GM23338 (cell line): ENCODE data around the gene SLC39A7. TPM values are rescaled to one million over a fixed set of nuclear protein-coding genes. Genes with fewer than 3 reads are reported as not detected.

Experiments
- ATAC-seq: fragments of 200-7000 bp; cut with Tn5 transposase; 3 replicates; pipeline ENCODE4 v1.9.1; 2020
- DNase-seq: peaks from one replicate; pipeline ENCODE4 v3.0.0-alpha.2; 2015; ENCODE audit warnings: low spot score
- H2AFZ ChIP-seq: fragments of 200-600 bp; sonication (generic); 2 replicates; pipeline ENCODE4 v1.8.0; 2016; ENCODE audit warnings: antibody characterized with exemption, mild to moderate bottlenecking, moderate library complexity
- H3F3A ChIP-seq: fragments of 200-600 bp; sonication (generic); replicated peaks from 2 replicates; pipeline ENCODE4 v1.8.0; 2017; ENCODE audit warnings: antibody characterized with exemption, mixed run types, low read depth
- H3K27ac ChIP-seq: fragments of 200-600 bp; sonication (generic); 2 replicates; pipeline ENCODE4 v1.6.1; 2016; ENCODE audit warnings: low read depth
- H3K27me3 ChIP-seq: fragments of 200-600 bp; sonication (generic); 2 replicates; pipeline ENCODE4 v1.8.0; 2016; ENCODE audit warnings: mild to moderate bottlenecking, mixed run types, moderate library complexity; ENCODE audit not compliant: insufficient read depth
- H3K36me3 ChIP-seq: fragments of 200-600 bp; sonication (generic); 2 replicates; pipeline ENCODE4 v1.8.0; 2016; ENCODE audit warnings: mild to moderate bottlenecking; ENCODE audit not compliant: insufficient read depth
- H3K4me1 ChIP-seq: fragments of 200-600 bp; sonication (generic); 2 replicates; pipeline ENCODE4 v1.8.0; 2016; ENCODE audit warnings: mild to moderate bottlenecking, moderate library complexity; ENCODE audit not compliant: insufficient read depth
- H3K4me2 ChIP-seq: fragments of 200-600 bp; sonication (generic); 2 replicates; pipeline ENCODE4 v1.7.1; 2017; ENCODE audit warnings: mixed run types
- H3K4me3 ChIP-seq: fragments of 200-600 bp; sonication (generic); 2 replicates; pipeline ENCODE4 v1.6.1; 2016; ENCODE audit warnings: mixed run types
- H3K79me2 ChIP-seq: fragments of 200-600 bp; sonication (generic); replicated peaks from 2 replicates; pipeline ENCODE4 v1.8.0; 2017; ENCODE audit warnings: mild to moderate bottlenecking; ENCODE audit not compliant: insufficient read depth
- H3K9me2 ChIP-seq: fragments of 200-600 bp; sonication (generic); 2 replicates; pipeline ENCODE4 v1.8.0; 2017; ENCODE audit not compliant: insufficient read depth
- H4K20me1 ChIP-seq: fragments of 200-600 bp; sonication (generic); replicated peaks from 2 replicates; pipeline ENCODE4 v1.8.0; 2017; ENCODE audit warnings: mild to moderate bottlenecking; ENCODE audit not compliant: insufficient read depth
- H3K27ac Mint-ChIP-seq: 2 replicates; pipeline ENCODE4 v1.8.0; 2020; ENCODE audit warnings: inconsistent platforms, mild to moderate bottlenecking, moderate library complexity, mixed read lengths
- H3K27me3 Mint-ChIP-seq: 3 replicates; pipeline ENCODE4 v1.8.0; 2022; ENCODE audit warnings: low read depth, mild to moderate bottlenecking, moderate library complexity, mixed read lengths, inconsistent platforms; ENCODE audit not compliant: insufficient read depth, poor library complexity
- H3K36me3 Mint-ChIP-seq: 3 replicates; pipeline ENCODE4 v1.8.0; 2021; ENCODE audit warnings: low read depth, mild to moderate bottlenecking, inconsistent platforms, moderate library complexity, mixed read lengths
- H3K4me1 Mint-ChIP-seq: 3 replicates; pipeline ENCODE4 v1.8.0; 2020; ENCODE audit warnings: mild to moderate bottlenecking, inconsistent platforms, mixed read lengths
- H3K4me3 Mint-ChIP-seq: 3 replicates; pipeline ENCODE4 v1.8.0; 2021; ENCODE audit warnings: moderate library complexity, mild to moderate bottlenecking, inconsistent platforms, mixed read lengths
- H3K9me3 Mint-ChIP-seq: 3 replicates; pipeline ENCODE4 v1.8.0; 2020; ENCODE audit warnings: moderate library complexity, mild to moderate bottlenecking, inconsistent platforms, mixed read lengths
- CREB1 ChIP-seq: fragments of 250-450 bp; sonication (Bioruptor Pico); IDR thresholded peaks from 2 replicates; pipeline ENCODE4 v1.5.0; 2020; ENCODE audit warnings: low read depth, mild to moderate bottlenecking, moderate library complexity
- EZH2 ChIP-seq: fragments of 200-600 bp; sonication (generic); IDR thresholded peaks from one replicate; pipeline ENCODE4 v1.8.0; 2017; ENCODE audit warnings: antibody characterized with exemption, mild to moderate bottlenecking, low read depth; ENCODE audit not compliant: unreplicated experiment
- EZH2phosphoT487 ChIP-seq: fragments of 200-600 bp; sonication (generic); IDR thresholded peaks from one replicate; pipeline ENCODE4 v1.8.1; 2018; ENCODE audit warnings: antibody characterized with exemption; ENCODE audit not compliant: unreplicated experiment
- JUNB ChIP-seq: IDR thresholded peaks from one replicate; pipeline ENCODE4 v1.6.1; 2016; ENCODE audit warnings: antibody characterized with exemption; ENCODE audit not compliant: unreplicated experiment
- NANOG ChIP-seq: IDR thresholded peaks from 2 replicates; pipeline ENCODE4 v1.6.1; 2016; ENCODE audit warnings: antibody characterized with exemption, borderline replicate concordance
- POLR2AphosphoS5 ChIP-seq: IDR thresholded peaks from 2 replicates; pipeline ENCODE4 v1.6.1; 2016; ENCODE audit warnings: antibody characterized with exemption, low read depth
- STAT1 ChIP-seq: IDR thresholded peaks from one replicate; pipeline ENCODE4 v1.6.1; 2016; ENCODE audit warnings: antibody characterized with exemption; ENCODE audit not compliant: unreplicated experiment
- ZNF114 ChIP-seq: fragments of 250-450 bp; sonication (Bioruptor Pico); IDR thresholded peaks from 2 replicates; pipeline ENCODE4 v1.5.0; 2020; ENCODE audit warnings: mild to moderate bottlenecking, moderate library complexity
- ZNF331 ChIP-seq: fragments of 250-450 bp; sonication (Bioruptor Pico); IDR thresholded peaks from 2 replicates; pipeline ENCODE4 v1.5.0; 2020; ENCODE audit warnings: low read depth, mild to moderate bottlenecking, moderate library complexity
- polyA plus RNA-seq: library from polyadenylated mRNA; unstranded; fragments of >200 nt; fragmentation: Nextera tagmentation; extraction: Ambion mirVana; gene quantifications from 2 replicates; pipeline ENCODE4 v1.2.1, GENCODE V29; 2016
- total RNA-seq: library from RNA; depleted of rRNA; stranded (reverse); fragments of >200 nt; shearing (Covaris generic); gene quantifications from 2 replicates; pipeline ENCODE4 v1.2.3, GENCODE V29; 2014
- TF ChIP-seq, protein P1 (sequence below), 2 experiments: fragments of 200-600 bp in 1 of 2; sonication (generic) in 1 of 2; conservative IDR thresholded peaks; 2 replicates each; pipeline versions ENCODE4 v1.5.1 to v1.6.1; 2016 to 2017; ENCODE audit warnings: antibody characterized with exemption in 2 of 2, low read depth in 2 of 2, mild to moderate bottlenecking in 2 of 2, moderate library complexity in 1 of 2
- TF ChIP-seq, protein P2 (sequence below): fragments of 250-450 bp; sonication (Bioruptor Pico); IDR thresholded peaks from 2 replicates; pipeline ENCODE4 v1.5.0; 2020; ENCODE audit warnings: mild to moderate bottlenecking, moderate library complexity
- TF ChIP-seq, protein P3 (sequence below): IDR thresholded peaks from 2 replicates; pipeline ENCODE4 v1.6.1; 2016; ENCODE audit warnings: antibody characterized with exemption
- TF ChIP-seq, protein P4 (sequence below): IDR thresholded peaks from one replicate; pipeline ENCODE4 v1.6.1; 2018; ENCODE audit warnings: antibody characterized with exemption; ENCODE audit not compliant: unreplicated experiment

SLC39A7 gene
- total and polyA plus RNA-seq, 2 experiments from 2014 or later: 9.0 to 75.9 TPM

DNA sequence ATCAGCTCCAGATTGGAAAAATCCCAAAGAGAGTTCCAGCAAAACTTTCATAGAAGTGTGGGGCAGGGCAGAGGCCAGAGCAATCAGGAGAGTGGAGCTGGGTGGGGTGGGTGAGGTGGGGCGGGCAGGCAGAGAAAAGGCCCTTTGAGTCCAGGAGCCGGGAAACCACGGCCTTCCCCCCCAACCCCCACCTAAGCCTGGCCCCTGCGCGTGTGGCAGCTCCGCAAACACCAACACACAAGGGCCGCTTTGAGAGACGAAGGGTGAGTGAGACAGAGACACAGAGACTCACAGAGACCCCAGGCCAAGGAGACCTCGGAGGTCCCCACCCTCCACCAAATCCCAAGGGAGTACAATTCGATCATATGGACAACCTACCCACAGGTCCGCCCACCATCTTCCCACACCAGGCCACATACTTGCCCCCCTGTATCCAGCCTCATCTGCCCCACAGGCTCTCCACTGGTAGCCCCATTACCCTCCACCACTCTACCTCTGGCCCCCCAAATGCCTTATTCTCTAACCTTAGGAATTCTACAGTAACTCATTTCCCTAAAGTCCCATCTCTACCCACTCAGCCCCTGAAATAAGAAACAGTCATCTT, 10.1 kb upstream of the SLC39A7 start:
- Mint-ChIP-seq H3K36me3 (peaks cover 12% of the 10 kb centered on the region), H3K4me1 (peaks cover 13% of the 10 kb centered on the region), H3K9me3 (no peaks in the 10 kb centered on the region), H3K4me3 (no peak overlapping the region; the same call in 2 of the 3 replicates), H3K27me3 (peaks cover 19% of the 10 kb centered on the region), H3K27ac (no peak overlapping the region)
- Histone ChIP-seq H3K79me2 (no peaks in the 10 kb centered on the region), H4K20me1 (no peaks in the 10 kb centered on the region), H3K27ac (no peak overlapping the region), H3K36me3 (no peaks in the 10 kb centered on the region; the same call in 1 of the 2 replicates), H3K4me3 (no peak overlapping the region), H2AFZ (no peak overlapping the region), H3F3A (0 out of 2 replicates have a peak, but pooled peaks cover 2% of the 10 kb centered on the region), H3K27me3 (peaks cover 27% of the 10 kb centered on the region), H3K4me2 (no peak overlapping the region), H3K4me1 (peaks cover 11% of the 10 kb centered on the region), H3K9me2 (no peaks in the 10 kb centered on the region)
- DNase-seq: no peak
- ATAC-seq: no peak
- TF ChIP-seq POLR2AphosphoS5 (no peak), CREB1 (CRISPR knock-in tag) (no peak), STAT1 (no peak), NANOG (no peak), EZH2phosphoT487 (no peak), JUNB (no peak), EZH2 (no peak), ZNF331 (CRISPR knock-in tag) (no peak), ZNF114 (no peak)
- TF ChIP-seq, protein P1, sequence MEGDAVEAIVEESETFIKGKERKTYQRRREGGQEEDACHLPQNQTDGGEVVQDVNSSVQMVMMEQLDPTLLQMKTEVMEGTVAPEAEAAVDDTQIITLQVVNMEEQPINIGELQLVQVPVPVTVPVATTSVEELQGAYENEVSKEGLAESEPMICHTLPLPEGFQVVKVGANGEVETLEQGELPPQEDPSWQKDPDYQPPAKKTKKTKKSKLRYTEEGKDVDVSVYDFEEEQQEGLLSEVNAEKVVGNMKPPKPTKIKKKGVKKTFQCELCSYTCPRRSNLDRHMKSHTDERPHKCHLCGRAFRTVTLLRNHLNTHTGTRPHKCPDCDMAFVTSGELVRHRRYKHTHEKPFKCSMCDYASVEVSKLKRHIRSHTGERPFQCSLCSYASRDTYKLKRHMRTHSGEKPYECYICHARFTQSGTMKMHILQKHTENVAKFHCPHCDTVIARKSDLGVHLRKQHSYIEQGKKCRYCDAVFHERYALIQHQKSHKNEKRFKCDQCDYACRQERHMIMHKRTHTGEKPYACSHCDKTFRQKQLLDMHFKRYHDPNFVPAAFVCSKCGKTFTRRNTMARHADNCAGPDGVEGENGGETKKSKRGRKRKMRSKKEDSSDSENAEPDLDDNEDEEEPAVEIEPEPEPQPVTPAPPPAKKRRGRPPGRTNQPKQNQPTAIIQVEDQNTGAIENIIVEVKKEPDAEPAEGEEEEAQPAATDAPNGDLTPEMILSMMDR (conservative IDR thresholded peaks at IDR 0.05; ENCODE audit: low read depth in 2 of 2): no peak
- TF ChIP-seq, protein P2, sequence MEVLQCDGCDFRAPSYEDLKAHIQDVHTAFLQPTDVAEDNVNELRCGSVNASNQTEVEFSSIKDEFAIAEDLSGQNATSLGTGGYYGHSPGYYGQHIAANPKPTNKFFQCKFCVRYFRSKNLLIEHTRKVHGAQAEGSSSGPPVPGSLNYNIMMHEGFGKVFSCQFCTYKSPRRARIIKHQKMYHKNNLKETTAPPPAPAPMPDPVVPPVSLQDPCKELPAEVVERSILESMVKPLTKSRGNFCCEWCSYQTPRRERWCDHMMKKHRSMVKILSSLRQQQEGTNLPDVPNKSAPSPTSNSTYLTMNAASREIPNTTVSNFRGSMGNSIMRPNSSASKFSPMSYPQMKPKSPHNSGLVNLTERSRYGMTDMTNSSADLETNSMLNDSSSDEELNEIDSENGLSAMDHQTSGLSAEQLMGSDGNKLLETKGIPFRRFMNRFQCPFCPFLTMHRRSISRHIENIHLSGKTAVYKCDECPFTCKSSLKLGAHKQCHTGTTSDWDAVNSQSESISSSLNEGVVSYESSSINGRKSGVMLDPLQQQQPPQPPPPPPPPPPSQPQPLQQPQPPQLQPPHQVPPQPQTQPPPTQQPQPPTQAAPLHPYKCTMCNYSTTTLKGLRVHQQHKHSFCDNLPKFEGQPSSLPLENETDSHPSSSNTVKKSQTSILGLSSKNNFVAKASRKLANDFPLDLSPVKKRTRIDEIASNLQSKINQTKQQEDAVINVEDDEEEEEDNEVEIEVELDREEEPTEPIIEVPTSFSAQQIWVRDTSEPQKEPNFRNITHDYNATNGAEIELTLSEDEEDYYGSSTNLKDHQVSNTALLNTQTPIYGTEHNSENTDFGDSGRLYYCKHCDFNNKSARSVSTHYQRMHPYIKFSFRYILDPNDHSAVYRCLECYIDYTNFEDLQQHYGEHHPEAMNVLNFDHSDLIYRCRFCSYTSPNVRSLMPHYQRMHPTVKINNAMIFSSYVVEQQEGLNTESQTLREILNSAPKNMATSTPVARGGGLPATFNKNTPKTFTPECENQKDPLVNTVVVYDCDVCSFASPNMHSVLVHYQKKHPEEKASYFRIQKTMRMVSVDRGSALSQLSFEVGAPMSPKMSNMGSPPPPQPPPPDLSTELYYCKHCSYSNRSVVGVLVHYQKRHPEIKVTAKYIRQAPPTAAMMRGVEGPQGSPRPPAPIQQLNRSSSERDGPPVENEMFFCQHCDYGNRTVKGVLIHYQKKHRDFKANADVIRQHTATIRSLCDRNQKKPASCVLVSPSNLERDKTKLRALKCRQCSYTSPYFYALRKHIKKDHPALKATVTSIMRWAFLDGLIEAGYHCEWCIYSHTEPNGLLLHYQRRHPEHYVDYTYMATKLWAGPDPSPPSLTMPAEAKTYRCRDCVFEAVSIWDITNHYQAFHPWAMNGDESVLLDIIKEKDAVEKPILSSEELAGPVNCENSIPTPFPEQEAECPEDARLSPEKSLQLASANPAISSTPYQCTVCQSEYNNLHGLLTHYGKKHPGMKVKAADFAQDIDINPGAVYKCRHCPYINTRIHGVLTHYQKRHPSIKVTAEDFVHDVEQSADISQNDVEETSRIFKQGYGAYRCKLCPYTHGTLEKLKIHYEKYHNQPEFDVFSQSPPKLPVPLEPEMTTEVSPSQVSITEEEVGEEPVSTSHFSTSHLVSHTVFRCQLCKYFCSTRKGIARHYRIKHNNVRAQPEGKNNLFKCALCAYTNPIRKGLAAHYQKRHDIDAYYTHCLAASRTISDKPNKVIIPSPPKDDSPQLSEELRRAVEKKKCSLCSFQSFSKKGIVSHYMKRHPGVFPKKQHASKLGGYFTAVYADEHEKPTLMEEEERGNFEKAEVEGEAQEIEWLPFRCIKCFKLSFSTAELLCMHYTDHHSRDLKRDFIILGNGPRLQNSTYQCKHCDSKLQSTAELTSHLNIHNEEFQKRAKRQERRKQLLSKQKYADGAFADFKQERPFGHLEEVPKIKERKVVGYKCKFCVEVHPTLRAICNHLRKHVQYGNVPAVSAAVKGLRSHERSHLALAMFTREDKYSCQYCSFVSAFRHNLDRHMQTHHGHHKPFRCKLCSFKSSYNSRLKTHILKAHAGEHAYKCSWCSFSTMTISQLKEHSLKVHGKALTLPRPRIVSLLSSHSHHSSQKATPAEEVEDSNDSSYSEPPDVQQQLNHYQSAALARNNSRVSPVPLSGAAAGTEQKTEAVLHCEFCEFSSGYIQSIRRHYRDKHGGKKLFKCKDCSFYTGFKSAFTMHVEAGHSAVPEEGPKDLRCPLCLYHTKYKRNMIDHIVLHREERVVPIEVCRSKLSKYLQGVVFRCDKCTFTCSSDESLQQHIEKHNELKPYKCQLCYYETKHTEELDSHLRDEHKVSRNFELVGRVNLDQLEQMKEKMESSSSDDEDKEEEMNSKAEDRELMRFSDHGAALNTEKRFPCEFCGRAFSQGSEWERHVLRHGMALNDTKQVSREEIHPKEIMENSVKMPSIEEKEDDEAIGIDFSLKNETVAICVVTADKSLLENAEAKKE (CRISPR knock-in tag): no peak
- TF ChIP-seq, protein P3, sequence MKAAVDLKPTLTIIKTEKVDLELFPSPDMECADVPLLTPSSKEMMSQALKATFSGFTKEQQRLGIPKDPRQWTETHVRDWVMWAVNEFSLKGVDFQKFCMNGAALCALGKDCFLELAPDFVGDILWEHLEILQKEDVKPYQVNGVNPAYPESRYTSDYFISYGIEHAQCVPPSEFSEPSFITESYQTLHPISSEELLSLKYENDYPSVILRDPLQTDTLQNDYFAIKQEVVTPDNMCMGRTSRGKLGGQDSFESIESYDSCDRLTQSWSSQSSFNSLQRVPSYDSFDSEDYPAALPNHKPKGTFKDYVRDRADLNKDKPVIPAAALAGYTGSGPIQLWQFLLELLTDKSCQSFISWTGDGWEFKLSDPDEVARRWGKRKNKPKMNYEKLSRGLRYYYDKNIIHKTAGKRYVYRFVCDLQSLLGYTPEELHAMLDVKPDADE: no peak
- TF ChIP-seq, protein P4, sequence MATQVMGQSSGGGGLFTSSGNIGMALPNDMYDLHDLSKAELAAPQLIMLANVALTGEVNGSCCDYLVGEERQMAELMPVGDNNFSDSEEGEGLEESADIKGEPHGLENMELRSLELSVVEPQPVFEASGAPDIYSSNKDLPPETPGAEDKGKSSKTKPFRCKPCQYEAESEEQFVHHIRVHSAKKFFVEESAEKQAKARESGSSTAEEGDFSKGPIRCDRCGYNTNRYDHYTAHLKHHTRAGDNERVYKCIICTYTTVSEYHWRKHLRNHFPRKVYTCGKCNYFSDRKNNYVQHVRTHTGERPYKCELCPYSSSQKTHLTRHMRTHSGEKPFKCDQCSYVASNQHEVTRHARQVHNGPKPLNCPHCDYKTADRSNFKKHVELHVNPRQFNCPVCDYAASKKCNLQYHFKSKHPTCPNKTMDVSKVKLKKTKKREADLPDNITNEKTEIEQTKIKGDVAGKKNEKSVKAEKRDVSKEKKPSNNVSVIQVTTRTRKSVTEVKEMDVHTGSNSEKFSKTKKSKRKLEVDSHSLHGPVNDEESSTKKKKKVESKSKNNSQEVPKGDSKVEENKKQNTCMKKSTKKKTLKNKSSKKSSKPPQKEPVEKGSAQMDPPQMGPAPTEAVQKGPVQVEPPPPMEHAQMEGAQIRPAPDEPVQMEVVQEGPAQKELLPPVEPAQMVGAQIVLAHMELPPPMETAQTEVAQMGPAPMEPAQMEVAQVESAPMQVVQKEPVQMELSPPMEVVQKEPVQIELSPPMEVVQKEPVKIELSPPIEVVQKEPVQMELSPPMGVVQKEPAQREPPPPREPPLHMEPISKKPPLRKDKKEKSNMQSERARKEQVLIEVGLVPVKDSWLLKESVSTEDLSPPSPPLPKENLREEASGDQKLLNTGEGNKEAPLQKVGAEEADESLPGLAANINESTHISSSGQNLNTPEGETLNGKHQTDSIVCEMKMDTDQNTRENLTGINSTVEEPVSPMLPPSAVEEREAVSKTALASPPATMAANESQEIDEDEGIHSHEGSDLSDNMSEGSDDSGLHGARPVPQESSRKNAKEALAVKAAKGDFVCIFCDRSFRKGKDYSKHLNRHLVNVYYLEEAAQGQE: no peak
